ENCODE data around the gene TGIF1.

GRCh38 chr18:3499501-3499900 is 49.5 kb downstream of the TGIF1 start:
- TF ChIP-seq, protein P1, sequence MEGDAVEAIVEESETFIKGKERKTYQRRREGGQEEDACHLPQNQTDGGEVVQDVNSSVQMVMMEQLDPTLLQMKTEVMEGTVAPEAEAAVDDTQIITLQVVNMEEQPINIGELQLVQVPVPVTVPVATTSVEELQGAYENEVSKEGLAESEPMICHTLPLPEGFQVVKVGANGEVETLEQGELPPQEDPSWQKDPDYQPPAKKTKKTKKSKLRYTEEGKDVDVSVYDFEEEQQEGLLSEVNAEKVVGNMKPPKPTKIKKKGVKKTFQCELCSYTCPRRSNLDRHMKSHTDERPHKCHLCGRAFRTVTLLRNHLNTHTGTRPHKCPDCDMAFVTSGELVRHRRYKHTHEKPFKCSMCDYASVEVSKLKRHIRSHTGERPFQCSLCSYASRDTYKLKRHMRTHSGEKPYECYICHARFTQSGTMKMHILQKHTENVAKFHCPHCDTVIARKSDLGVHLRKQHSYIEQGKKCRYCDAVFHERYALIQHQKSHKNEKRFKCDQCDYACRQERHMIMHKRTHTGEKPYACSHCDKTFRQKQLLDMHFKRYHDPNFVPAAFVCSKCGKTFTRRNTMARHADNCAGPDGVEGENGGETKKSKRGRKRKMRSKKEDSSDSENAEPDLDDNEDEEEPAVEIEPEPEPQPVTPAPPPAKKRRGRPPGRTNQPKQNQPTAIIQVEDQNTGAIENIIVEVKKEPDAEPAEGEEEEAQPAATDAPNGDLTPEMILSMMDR (IDR thresholded peaks at IDR 0.05), result no peak
- TF ChIP-seq EZH2 (IDR thresholded peaks at IDR 0.05; ENCODE audit: borderline replicate concordance, insufficient read depth, low read depth, low read length, poor library complexity, severe bottlenecking), result no peak
